ENCODE results near the gene COLQ. TPM values are rescaled to one million over a fixed set of nuclear protein-coding genes. Genes with fewer than 3 reads are reported as not detected.

The COLQ gene
- total RNA-seq, 1 donor from 2014 or later: 12.1 TPM

DNA sequence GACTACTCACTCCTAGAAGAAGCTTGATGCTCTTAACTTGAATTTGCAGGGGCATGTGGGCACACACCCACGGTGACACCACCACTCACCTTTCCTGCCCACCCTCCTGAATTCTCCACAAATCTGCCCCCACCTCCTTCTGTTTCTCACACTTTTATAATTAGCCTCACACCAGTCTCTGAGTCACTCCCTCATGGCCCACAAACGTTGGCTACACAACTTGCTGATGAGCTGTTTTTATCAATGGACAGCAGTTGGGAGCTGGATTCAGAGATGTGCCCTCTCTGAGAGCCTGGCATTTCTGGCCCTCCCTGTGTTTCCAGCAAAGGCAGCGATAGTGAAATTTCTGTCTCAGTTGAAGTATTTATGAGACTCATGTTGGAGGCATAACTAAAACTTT, 1.3 kb downstream of the COLQ start:
- no peak for DNase-seq

DNA sequence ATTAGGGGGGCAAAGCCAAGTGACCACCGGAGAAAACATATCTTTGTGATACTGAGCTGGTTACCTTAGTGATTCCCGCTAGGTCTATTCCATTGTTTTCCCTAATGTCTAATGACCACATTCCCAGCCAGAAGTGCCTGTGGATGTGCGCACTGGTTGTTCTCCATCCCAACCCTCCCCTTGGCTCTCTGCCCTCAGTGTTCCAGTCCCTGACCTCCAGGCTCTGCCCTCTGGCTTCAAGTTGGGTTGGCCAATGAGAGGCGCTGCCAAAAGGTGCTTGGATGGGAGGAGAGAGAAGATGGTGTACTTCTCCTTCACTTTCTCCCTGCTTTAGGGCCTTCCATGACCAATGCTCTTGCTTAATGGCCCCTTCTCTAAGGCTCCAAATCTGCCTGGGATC, 2.4 kb downstream of the COLQ start:
- no peak for DNase-seq

DNA sequence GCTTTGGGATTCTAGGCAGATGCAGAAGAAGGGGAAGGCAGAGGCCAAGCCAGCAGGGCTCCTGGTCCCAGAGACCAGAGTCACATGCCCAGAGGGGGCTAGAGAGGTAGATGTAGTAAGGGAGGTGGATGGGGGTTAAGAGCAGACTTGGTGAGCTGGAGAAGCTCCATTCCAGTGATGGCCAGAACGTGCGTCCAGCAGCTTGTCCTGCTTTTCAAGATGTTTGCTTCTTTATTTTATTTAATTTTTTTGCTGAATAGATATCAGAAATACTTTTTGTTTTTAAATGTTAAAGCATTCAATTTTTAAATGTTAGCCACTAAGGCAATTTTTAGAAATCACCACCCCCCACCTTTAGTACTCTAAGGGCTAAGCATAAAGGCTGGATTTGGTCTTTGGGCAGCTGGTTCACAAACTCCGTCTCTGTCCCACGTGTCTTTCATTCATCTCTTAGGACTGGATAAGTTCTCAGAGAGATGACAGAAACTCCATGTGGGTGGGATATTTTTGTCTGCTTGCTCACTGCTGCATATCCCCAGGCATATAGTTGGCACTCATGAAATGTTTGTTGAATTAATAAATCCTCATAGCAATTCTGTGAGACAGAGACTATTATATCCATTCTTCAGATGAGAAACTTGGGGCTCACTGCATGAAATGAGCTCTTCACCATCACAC, 6.7 kb downstream of the COLQ start:
- peak; percentile 53 for DNase-seq

DNA sequence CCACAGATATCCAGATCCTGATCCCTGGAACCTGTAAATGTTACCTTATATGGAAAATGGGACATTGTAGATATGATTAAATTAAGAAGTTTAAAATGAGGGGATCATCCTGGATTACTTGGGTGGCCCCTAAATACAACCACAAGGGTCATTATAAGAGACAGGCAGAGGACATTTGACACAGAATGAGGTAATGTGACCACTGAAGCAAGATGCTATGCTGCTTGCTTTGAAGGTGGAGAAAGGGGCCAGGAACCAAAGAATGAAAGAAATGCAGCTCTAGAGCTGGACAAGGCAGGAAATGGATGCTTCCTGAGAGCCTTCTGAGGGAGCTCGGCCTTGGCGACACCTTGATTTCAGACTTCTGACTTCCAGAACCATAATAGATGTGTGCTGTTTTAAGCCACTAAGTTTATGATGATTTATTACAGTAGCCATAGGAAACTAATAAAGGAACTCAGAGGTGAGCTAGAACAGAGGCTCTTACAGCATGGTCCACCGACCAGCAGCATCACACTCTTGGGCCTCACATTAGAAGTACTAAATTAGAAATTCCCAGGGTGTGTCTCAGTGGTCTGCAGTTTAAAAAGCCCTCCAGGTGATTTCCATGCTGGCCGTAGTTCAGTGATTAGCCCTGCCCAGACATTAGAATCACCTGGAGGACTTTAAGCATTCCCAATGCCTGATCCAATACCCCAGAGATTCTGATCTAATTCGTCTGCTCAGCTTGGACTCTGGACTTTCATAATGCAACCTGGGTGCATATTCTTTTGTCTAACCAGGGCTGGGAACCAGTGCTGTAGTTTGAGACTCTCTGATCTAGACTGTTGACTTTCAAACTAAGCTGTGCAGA, 7.5 kb downstream of the COLQ start:
- no peak for DNase-seq

DNA sequence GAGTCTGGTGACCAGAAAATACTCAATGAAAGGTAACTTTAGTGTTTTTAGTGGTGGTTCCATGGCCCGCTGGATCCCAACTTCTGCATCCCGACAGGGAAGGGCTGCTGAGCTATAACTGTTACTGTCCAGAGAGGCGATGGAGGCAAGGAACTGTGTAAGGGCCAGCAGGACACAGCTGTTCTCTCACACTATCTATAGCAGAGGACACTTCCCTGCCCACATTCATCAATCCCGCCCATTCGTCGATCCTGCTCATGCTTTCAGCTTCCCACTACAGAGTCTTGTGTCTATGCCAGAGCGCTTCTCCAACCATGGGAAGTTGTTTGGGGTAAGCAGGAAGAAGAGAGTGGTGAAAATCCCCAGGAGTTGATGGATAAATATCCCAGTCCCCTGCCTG, 8.4 kb downstream of the COLQ start:
- DNase-seq: peak; percentile 82

DNA sequence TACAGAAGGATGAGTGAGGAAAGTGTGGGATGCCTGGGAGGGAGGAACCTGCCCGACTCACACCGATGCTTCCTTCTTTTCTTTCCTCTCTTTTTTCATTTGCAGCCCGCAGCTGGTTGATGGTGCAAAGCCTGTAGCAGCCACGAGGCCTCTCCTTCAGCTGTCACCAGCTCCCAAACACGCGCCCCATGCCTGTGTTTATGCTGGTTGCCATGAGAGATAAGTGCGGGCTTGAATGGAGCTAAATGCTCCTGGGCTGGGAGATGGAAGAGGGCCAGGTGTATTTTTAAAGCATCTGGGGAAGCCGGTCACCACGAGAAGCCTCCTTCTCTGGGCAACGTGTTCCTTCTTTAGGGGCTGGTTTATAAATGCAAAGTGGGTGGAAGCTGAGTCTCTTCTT, 9.3 kb downstream of the COLQ start:
- peak; percentile 97 for DNase-seq

DNA sequence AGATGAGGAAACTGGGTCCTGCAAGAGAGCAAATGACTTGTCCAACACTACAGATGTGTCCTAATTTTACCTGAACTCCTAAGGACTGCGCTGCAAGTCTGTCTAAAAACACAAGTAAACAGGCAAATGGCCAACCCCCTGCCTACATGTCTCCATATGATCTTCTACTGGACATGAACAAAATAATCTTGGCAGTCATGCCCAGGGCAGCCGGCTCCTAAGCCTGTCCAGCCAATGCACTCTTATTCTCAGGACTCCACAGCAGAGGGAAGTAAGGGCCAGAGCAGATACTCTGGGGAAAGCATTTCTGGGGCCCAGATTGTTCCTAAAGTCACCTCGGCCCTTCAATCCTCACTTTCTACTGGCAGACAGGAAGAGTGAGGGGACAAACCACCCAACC, 10.3 kb downstream of the COLQ start:
- DNase-seq: no peak

DNA sequence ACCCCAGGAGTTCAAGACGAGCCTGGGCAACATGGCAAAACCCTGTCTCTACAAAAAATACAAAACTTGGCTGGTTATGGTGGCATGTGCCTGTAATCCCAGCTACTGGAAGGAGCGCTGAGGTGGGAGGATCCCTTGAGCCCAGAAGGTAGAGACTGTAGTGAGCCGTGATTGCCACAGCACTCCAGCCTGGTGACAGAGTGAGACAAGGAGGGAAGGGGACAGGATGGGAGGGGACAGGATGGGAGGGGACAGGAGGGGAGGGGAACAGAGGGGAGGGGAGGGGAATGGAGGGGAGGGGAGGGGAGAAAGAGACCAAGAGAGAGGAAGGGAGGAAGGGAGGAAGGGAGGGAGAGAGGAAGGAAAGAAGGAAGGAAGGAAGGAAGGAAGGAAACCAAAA, 11.0 kb downstream of the COLQ start:
- DNase-seq: no peak

DNA sequence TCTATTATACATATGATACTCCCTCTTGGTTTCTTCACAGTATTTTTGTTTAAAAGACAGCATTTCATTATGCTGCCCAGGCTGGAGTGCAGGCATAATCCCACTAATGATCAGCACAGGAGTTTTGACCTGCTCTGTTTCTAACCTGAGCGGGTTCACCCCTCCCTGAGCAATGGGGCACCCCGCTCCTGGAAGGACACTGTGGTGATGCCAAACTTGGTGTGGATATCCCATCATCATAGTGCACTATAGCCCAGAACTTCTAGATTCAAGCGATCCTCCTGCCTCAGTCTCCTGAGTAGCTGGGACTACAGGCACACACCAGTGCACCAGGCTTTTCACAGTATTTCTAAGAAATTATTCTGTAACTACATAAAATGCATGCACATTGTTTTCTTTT, 14.9 kb downstream of the COLQ start:
- DNase-seq: no peak

DNA sequence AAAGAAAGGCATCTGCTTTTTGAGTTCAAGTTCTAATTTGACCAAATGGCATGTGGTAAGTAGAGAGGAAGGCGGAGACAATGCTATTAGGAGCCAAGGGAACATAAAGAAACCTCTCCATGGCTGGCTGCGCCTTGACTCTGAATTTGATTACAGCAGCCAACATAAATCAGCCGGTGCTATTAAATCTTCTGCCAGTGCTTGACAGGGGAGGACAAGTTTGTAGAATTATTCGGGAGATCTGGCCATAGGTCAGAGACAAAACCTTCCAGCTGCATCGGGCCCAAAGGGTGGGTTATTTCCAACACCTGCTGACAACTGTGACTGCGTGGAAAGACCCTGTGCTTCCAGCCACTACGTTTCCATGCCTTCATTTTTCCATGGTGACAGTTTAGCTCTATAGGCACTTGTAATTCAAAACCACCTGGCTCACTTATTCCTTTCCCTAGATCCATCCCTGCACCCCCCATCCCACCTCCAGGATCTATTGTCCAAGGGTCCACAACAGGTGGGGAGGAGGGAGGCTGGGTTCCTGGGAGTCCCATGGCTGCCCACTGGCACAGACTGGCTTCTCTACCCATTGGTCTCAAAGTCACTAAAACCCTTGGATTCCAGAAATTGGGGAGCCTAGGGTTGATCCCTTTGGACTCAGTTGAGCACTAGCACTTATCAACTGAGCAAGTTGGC, 15.9 kb downstream of the COLQ start:
- peak; percentile 34 for DNase-seq

DNA sequence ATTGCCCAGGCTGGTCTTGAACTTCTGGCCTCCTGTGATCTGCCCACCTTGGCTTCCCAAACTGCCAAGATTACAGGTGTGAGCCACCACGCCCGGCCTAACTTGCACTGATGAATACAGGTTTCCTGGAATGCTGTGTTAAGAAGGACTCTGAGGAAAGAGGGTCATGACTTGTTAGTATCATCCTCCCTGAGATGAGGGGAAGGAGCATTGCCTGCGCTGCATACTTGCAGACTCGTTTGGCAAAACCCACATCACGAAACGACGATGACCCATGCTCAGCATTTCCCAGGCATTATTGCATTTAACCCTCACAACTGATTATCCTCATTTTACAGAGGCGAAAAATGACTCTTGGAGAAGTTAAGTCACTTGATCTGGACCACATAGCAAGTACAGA, 18.9 kb downstream of the COLQ start:
- no peak for DNase-seq

DNA sequence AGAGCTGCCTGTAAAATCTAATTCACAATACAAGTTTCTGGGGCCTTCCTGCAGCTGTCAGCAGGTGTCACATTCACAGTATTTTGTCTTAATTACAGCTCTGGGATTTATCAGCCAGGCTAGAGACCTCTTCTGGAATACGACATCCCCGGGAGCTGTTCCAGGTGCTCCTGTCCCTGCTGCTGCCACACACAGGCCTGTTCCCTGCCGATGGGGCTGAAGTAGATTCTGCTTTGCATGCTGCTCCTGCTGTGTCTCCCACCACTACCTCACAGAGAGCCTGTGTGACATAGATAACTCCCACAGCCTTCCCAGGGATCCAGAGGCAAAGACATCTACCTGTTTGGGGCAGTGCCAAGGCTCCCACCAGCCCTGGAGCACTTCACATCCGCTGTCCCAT, 20.4 kb downstream of the COLQ start:
- no peak for DNase-seq

DNA sequence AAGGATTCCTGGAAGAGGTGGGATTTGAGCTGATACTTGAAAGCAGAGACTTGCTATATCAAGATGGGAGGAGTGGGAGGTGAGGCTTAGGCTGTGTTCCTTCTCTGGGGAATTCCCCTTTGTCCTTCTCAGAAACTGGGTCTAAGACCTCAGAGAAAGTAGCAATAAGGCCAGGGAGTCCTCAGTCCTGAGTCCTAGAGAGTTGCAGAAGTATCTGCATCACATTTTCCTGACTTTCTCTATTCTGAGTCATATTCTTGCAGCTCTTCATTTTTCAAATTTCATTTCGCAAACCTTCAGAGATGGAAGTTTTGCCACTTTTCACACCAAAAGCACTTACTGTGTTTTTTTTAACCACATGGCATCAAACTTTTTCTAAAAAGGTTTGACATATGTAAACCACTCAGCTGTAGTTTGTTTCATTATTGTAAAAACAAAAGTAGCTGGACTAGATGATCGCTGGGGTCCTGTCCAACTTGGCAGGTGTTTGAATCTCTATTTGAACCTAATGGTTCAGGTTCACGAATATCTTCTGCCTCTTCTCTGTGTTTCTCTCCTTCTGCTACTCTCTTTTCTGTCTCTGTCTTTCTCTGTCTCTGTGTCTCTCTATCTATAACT, 21.3 kb downstream of the COLQ start:
- no peak for DNase-seq

DNA sequence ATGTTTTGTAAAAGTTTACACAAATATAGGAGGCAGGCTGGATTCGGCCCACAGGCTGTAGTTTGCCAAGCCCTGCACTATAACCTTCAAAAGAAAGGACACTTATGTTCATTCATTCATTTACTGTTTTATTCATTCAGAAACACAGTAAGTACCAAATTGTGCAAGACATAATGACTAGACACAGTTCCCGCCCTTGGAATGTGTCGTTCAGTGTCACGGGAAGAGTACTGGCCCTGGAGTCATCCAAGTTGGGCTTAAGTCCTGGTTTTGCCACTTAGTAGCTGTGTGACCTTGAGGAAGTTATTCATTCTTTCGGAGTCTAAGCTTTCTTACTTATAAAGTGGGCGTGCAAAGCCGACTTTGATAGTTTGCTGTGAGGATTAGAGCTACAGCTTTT, 22.0 kb downstream of the COLQ start:
- no peak for DNase-seq

DNA sequence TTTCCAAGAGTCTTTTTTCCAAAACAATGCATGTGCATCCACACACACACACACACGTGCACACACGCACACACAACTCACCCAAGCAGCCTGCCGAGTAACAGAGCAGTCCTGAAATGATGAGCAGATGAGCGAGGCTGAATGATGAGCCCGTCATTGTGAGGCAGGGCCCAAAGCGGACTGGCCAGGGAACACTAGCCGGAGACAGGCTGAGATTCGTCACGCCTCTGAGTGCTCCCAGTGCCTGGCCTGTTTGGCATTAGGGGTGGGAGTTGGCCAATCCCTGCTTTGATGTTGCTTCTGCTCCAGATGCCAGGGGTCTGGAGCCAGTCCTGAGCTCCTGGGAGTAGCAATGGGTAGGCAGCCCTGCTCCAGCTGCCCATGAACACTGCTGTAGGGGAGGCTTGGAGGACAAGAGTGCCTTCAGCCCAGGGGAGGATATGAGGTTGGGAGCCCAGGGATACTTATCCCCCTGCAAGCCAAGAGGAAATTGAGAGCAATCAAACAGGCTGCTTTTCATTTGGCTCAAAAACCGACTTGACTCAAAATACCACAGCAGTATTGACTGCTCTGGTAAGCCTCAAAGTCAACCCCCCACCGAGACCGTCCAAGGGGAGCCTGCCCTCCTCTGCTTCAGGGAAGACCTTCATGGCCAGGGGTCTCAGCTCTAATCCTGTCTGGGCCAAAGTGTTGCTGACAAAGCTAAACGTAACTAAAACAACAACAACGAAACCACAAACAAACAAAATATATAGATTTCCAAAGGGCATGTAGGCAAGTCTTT, 22.9 kb downstream of the COLQ start:
- DNase-seq: peak; percentile 82

DNA sequence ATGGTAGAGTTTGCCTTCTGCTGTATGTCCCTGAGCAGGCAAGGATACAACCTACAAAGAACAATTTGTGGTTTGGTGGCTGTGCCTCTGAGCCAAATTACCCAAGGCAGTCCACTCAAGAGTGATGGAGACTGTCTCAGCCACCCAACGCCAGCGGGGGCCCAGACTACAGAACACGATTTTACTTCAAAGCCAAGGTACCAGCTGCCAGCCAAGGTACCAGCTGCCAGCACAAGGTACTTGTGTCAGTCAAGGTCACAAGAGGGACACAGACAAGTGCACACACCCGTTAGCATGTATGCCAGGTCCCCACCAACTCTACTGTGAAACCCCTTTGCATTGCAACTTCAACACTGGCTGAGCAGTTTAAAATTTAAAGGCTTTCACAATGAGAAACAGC, 23.5 kb downstream of the COLQ start:
- DNase-seq: no peak

DNA sequence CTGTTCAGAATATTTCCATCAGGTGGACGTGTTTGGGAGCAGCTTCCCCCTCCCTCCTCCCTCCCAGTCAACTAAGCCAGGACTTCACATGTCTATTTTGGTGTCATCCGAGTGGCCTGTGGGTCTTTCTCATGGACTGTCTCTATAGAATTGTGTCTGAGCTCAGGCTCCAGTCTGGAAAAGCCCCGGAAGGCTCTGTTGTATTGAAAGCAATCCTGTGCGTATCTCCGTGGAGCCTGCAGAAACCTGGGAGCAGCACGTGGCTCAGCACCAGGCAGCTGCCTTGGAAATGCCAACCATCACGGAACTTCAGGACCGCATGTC, 25.2 kb downstream of the COLQ start:
- peak; percentile 63 for DNase-seq

DNA sequence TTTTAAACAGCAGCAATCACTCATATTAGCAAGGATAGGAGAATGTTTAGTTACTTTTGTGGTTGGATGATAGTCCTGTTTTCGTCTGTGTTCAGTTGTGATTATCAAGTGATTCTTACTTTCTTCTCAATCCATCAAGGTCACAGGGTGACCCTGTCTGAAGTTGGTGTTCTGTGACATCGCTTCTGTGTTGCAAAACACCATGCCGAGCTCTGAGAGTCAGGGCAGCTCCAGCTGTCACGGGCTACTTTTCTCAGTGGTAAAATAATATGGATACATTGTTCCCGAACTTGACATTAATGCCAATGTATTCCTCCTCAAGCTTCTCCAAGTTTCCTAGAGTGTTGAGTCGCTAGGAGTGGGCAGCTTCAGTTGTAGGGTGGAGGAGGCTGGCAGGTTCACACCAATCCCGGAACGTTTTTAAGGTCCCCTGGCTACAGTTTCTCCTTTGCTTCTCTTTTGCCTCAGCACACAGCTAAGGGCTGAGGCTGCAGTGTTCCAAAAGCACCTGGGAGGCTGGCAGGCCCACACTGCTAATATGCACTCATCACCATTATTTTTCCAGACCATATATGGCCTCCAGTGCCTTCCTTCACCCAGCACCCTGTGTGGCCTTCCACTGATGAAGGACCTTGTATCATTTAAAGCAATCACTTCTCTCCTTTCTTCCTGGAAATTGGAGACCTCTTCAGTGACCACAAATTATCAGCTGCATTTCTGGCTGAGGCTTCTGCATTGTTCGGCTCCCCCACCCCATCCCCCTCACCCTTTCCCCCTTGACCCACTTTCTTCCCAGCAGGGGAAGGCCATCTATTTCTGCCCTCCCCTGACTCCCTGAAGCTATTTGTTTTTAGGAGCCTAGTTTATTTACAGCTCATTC, 25.8 kb downstream of the COLQ start:
- no peak for DNase-seq

DNA sequence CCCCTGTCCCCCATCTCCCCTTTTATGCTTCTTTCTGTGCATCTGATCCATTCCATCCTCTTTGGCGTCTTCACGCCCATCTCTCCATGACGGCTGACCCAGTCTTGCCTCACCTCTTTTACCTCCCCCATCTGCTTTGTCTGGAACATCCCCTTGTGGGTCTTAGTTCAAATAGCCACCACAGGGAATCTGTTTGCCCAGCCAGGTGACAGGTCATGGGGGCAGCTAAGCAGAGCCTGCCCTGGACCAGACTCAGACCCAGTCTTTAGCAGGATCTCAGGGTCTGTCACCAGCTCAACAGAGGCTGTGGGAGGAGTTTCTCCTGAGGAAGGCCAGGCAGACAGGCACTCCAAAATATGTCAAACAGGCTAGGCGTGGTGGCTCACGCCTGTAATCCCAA, 28.1 kb downstream of the COLQ start:
- DNase-seq: no peak

DNA sequence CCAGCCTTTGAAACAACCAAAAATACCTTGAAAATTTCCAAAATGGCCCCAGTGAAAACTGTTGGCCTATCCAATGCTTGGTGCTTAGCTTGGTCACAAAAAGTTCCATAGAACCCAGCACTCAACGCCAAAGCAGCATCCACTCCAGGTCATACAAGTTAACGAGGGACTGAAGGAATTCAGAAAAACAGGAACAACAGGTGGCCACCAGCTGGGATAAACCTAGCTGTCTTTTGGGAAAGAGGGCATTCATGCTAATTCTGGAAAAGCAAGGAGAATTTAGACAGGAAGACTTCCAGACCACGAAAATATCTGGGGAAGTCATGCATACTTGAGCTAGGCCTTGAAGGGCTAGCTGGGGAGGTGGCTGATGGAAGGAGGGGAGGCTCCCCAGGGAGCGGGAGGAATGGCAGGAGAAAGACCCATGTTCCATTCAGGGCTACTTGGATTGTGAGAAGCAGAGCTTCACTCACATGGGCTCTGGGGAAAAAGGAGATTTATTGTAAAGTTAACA, 28.6 kb downstream of the COLQ start:
- no peak for DNase-seq

DNA sequence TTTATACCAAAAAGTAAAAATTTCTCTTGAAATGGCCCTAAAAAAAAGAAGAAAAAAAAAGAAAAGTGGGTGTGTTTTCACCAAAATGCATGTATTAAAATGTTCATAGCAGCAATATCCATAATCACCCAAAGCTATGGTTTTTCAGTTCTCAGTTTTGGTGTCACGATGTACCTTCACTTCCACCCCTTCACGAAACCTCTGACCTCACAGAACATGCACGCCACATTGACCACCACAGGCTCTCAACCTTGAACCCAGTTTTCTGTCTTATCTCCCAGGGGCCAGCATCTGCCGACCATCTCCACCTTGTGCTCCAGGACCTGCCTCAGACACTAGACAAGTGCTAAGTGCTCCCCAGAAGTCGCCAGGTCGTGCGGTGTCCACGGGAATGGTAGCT, 30.4 kb downstream of the COLQ start:
- DNase-seq: no peak
